Upper lobe of right lung (tissue), 1 donor: ENCODE data around the gene CD276. TPM values are rescaled to one million over a fixed set of nuclear protein-coding genes. Genes with fewer than 3 reads are reported as not detected.

ENCODE experiments used
- ATAC-seq: fragments of 200-7000 bp; cut with Tn5 transposase; one replicate; pipeline ENCODE4 v1.9.1; 2020; ENCODE audit warnings: mild to moderate bottlenecking, moderate library complexity
- DNase-seq: peaks from one replicate; pipeline ENCODE4 v3.0.0-alpha.2; 2020
- H3K27ac ChIP-seq: fragments of 200-600 bp; one replicate; pipeline ENCODE4 v1.8.0; 2022
- H3K27me3 ChIP-seq: fragments of 200-600 bp; one replicate; pipeline ENCODE4 v1.8.0; 2022; ENCODE audit warnings: mild to moderate bottlenecking
- H3K36me3 ChIP-seq: fragments of 200-600 bp; one replicate; pipeline ENCODE4 v1.8.0; 2022
- H3K4me1 ChIP-seq: fragments of 200-600 bp; one replicate; pipeline ENCODE4 v1.8.0; 2022
- H3K4me3 ChIP-seq: fragments of 200-600 bp; one replicate; pipeline ENCODE4 v1.8.0; 2022; ENCODE audit warnings: mild to moderate bottlenecking
- H3K9me3 ChIP-seq: fragments of 200-600 bp; one replicate; pipeline ENCODE4 v1.8.0; 2022
- CTCF ChIP-seq: fragments of 200-600 bp; IDR thresholded peaks from one replicate; pipeline ENCODE4 v1.8.0; 2022; ENCODE audit warnings: antibody characterized with exemption
- intact Hi-C: fragments of 100-400 bp; cut with DNase I; formaldehyde crosslinking; loops from one replicate; pipeline ENCODE4 v1.11.0; 2022
- total RNA-seq: library from RNA; stranded (reverse); fragmentation: NEBNext Ultra II Directional; extraction: Animal tissue kit (Norgen Biotek cat#: 25700); gene quantifications from one replicate; pipeline ENCODE4 v1.2.1, GENCODE V29; 2021
- donor health status: DM: no; HTN: yes; CAD: no; lungs with severe emphysema.

The CD276 gene
- total RNA-seq, 1 donor from 2014 or later: 60.8 TPM

DNA sequence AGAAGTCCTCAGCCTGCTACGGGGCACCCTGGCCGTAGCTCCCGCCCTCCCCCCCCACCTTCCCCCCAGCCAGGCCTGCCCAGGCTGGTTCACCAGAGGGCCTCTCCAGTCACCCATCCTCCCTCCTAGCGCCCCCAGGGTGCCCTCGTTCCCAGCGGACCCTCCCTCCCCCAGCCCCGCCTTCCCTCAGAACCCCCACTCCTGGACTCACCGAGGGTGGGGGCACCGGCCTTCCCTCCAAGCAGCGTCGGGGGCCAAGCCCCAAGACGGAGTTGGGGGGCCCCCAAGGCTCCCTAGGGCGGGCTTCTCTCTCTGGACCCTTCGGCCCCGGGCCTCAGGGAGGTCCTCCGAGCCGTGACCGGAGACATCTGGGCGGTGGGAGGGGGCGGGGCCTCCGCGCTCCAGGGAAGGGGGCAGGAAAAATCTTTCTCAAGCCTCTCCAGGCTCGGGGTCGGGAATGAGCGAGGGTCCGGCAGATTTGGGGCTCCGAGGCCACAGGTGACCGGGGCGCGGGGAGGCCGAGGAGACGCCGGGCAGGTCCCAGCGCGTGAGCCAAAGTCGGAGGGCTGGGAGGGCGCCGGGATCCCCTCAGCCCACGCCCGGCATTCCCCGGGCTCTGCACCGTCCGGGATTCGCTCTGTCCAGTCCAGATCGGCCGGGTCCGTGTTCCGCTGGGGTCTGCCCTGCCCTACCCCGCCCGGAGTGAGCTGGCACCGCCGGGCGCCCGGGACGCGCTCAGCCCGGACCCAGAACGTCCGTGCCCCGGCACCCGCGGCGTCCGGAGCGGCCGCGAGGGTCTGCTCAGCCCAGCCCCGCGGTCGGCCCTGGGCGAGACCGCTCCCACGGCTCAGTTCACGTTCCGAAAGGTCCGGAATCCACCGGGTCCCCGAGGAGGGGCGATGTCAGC lies 68.0 kb downstream of the CD276 start:
- intact Hi-C loops: no loop called here
- DNase-seq (no peak), ATAC-seq (peak; percentile 8)
- peak overlapping the region; percentile 46 for H3K4me3 ChIP-seq
- no peak overlapping the region for H3K27ac ChIP-seq
- no peak for TF ChIP-seq CTCF
- H3K9me3 ChIP-seq: no peaks in the 10 kb centered on the region
- peaks cover 4% of the 10 kb centered on the region for H3K4me1 ChIP-seq
- peaks cover 21% of the 10 kb centered on the region for H3K27me3 ChIP-seq
- H3K36me3 ChIP-seq: no peaks in the 10 kb centered on the region

GRCh38 chr15:73752806-73753193 lies 68.6 kb downstream of the CD276 start:
- H3K4me1 ChIP-seq: peaks cover 4% of the 10 kb centered on the region
- no peak for DNase-seq
- H3K36me3 ChIP-seq: no peaks in the 10 kb centered on the region
- no peaks in the 10 kb centered on the region for H3K9me3 ChIP-seq
- H3K4me3 ChIP-seq: peak overlapping the region; percentile 46
- no peak for TF ChIP-seq CTCF
- intact Hi-C loops: no loop called here
- H3K27ac ChIP-seq: no peak overlapping the region
- ATAC-seq: peak; percentile 16
- H3K27me3 ChIP-seq: peaks cover 21% of the 10 kb centered on the region

GRCh38 chr15:73753250-73754130 lies 69.3 kb downstream of the CD276 start, which contains the start of gene INSYN1:
INSYN1 (minus strand) TSS chr15:73753351; CDS start chr15:73751130, 2,221 bp downstream.
- H3K4me3 ChIP-seq: peak within 1 kb of the TSS; percentile 46
- H3K9me3 ChIP-seq: no peaks in the 10 kb centered on the region
- H3K4me1 ChIP-seq: peaks cover 4% of the 10 kb centered on the region
- H3K27me3 ChIP-seq: peaks cover 21% of the 10 kb centered on the region
- intact Hi-C loops: no loop called here
- TF ChIP-seq CTCF: no peak
- no peak for DNase-seq
- H3K27ac ChIP-seq: no peak within 1 kb of the TSS
- no peaks in the 10 kb centered on the region for H3K36me3 ChIP-seq
- ATAC-seq: no peak

- Histone ChIP-seq H3K27me3 (peaks cover 21% of the 10 kb centered on the region), H3K27ac (no peak overlapping the region), H3K36me3 (no peaks in the 10 kb centered on the region), H3K4me3 (no peak overlapping the region), H3K4me1 (peaks cover 4% of the 10 kb centered on the region), H3K9me3 (no peaks in the 10 kb centered on the region)
- intact Hi-C loops: no loop called here
- TF ChIP-seq CTCF: no peak
- DNase-seq: peak; percentile 32
- ATAC-seq: no peak
Observed at GRCh38 chr15:73754461-73754860, 70.3 kb downstream of the CD276 start.

- ATAC-seq (no peak), DNase-seq (no peak)
- Histone ChIP-seq H3K27ac (no peak overlapping the region), H3K4me3 (no peak overlapping the region), H3K4me1 (peaks cover 4% of the 10 kb centered on the region), H3K36me3 (no peaks in the 10 kb centered on the region), H3K9me3 (no peaks in the 10 kb centered on the region), H3K27me3 (peaks cover 21% of the 10 kb centered on the region)
- intact Hi-C loops: no loop called here
- TF ChIP-seq CTCF: no peak
Observed at GRCh38 chr15:73755481-73755880, 71.3 kb downstream of the CD276 start.
